ENCODE measurements around the gene LCN9.

LCN9 gene

GRCh38 chr9:135616619-135617537 lies 46.2 kb upstream of the LCN9 start:
- H3K27ac ChIP-seq (ENCODE audit: low read depth, low read length): no peak overlapping the region
- no peak overlapping the region for H4K5ac ChIP-seq (ENCODE audit: low read length)
- H3K4me2 ChIP-seq (ENCODE audit: low read length): no peak overlapping the region
- H3K4me3 ChIP-seq (ENCODE audit: low read length): no peak overlapping the region
- no peaks in the 10 kb centered on the region for H3K4me1 ChIP-seq (ENCODE audit: control insufficient read depth, low read depth, low read length)
- H3K4ac ChIP-seq (ENCODE audit: low read depth, low read length): no peak overlapping the region
- no peak for DNase-seq
- no CpG with 5 or more reads among the region's 34 CpGs for WGBS (ENCODE audit: extremely low coverage, insufficient coverage, low lambda C conversion rate)
- H3K23ac ChIP-seq (ENCODE audit: low read length): no peak overlapping the region
- no peak overlapping the region for H2BK15ac ChIP-seq (replicated peaks; ENCODE audit: low read depth)
- H3K79me1 ChIP-seq (ENCODE audit: low read length): no peaks in the 10 kb centered on the region
- H3K18ac ChIP-seq (ENCODE audit: low read length): no peak overlapping the region
- H3K56ac ChIP-seq (ENCODE audit: low read length): no peak overlapping the region
- no peak overlapping the region for H4K8ac ChIP-seq (ENCODE audit: low read depth, low read length)
- no peaks in the 10 kb centered on the region for H3K36me3 ChIP-seq (ENCODE audit: control insufficient read depth, insufficient read depth, low read length)
- no peak overlapping the region for H2BK120ac ChIP-seq (ENCODE audit: low read depth, low read length)
- H3K27me3 ChIP-seq (ENCODE audit: insufficient read depth, low read length, poor library complexity): no peaks in the 10 kb centered on the region
- H3K79me2 ChIP-seq (ENCODE audit: control insufficient read depth, insufficient read depth, low read length): no peaks in the 10 kb centered on the region
- no peak overlapping the region for H3K9ac ChIP-seq (ENCODE audit: low read length)
- H2BK5ac ChIP-seq (ENCODE audit: low read length): no peak overlapping the region
- H2AK5ac ChIP-seq (ENCODE audit: low read length): no peak overlapping the region

GRCh38 chr9:135617538-135617900 lies 45.6 kb upstream of the LCN9 start:
- WGBS (ENCODE audit: extremely low coverage, insufficient coverage, low lambda C conversion rate): no CpG with 5 or more reads among the region's 13 CpGs
- Histone ChIP-seq H3K27me3 (ENCODE audit: insufficient read depth, low read length, poor library complexity) (no peaks in the 10 kb centered on the region), H2BK5ac (ENCODE audit: low read length) (no peak overlapping the region), H2BK120ac (ENCODE audit: low read depth, low read length) (no peak overlapping the region), H3K4ac (ENCODE audit: low read depth, low read length) (no peak overlapping the region), H3K9ac (ENCODE audit: low read length) (no peak overlapping the region), H4K8ac (ENCODE audit: low read depth, low read length) (no peak overlapping the region), H3K27ac (ENCODE audit: low read depth, low read length) (no peak overlapping the region), H3K56ac (ENCODE audit: low read length) (no peak overlapping the region), H3K23ac (ENCODE audit: low read length) (no peak overlapping the region), H3K4me3 (ENCODE audit: low read length) (no peak overlapping the region), H3K4me2 (ENCODE audit: low read length) (no peak overlapping the region), H3K36me3 (ENCODE audit: control insufficient read depth, insufficient read depth, low read length) (no peaks in the 10 kb centered on the region), H4K5ac (ENCODE audit: low read length) (no peak overlapping the region), H2BK15ac (replicated peaks; ENCODE audit: low read depth) (no peak overlapping the region), H2AK5ac (ENCODE audit: low read length) (no peak overlapping the region), H3K18ac (ENCODE audit: low read length) (no peak overlapping the region), H3K4me1 (ENCODE audit: control insufficient read depth, low read depth, low read length) (no peaks in the 10 kb centered on the region), H3K79me1 (ENCODE audit: low read length) (no peaks in the 10 kb centered on the region), H3K79me2 (ENCODE audit: control insufficient read depth, insufficient read depth, low read length) (no peaks in the 10 kb centered on the region)
- DNase-seq: no peak

GRCh38 chr9:135617991-135618411 lies 45.1 kb upstream of the LCN9 start:
- no peak overlapping the region for H4K8ac ChIP-seq (ENCODE audit: low read depth, low read length)
- no peak overlapping the region for H2BK15ac ChIP-seq (replicated peaks; ENCODE audit: low read depth)
- H2AK5ac ChIP-seq (ENCODE audit: low read length): no peak overlapping the region
- no peaks in the 10 kb centered on the region for H3K79me2 ChIP-seq (ENCODE audit: control insufficient read depth, insufficient read depth, low read length)
- no peaks in the 10 kb centered on the region for H3K4me1 ChIP-seq (ENCODE audit: control insufficient read depth, low read depth, low read length)
- no peaks in the 10 kb centered on the region for H3K79me1 ChIP-seq (ENCODE audit: low read length)
- H4K5ac ChIP-seq (ENCODE audit: low read length): no peak overlapping the region
- no peak overlapping the region for H3K4ac ChIP-seq (ENCODE audit: low read depth, low read length)
- WGBS (ENCODE audit: extremely low coverage, insufficient coverage, low lambda C conversion rate): no CpG with 5 or more reads among the region's 13 CpGs
- H3K23ac ChIP-seq (ENCODE audit: low read length): no peak overlapping the region
- no peak for DNase-seq
- no peak overlapping the region for H3K27ac ChIP-seq (ENCODE audit: low read depth, low read length)
- H3K4me3 ChIP-seq (ENCODE audit: low read length): no peak overlapping the region
- H3K18ac ChIP-seq (ENCODE audit: low read length): no peak overlapping the region
- no peak overlapping the region for H2BK5ac ChIP-seq (ENCODE audit: low read length)
- H3K27me3 ChIP-seq (ENCODE audit: insufficient read depth, low read length, poor library complexity): no peaks in the 10 kb centered on the region
- H2BK120ac ChIP-seq (ENCODE audit: low read depth, low read length): no peak overlapping the region
- no peaks in the 10 kb centered on the region for H3K36me3 ChIP-seq (ENCODE audit: control insufficient read depth, insufficient read depth, low read length)
- H3K56ac ChIP-seq (ENCODE audit: low read length): no peak overlapping the region
- H3K4me2 ChIP-seq (ENCODE audit: low read length): no peak overlapping the region
- no peak overlapping the region for H3K9ac ChIP-seq (ENCODE audit: low read length)

- Histone ChIP-seq H2BK5ac (ENCODE audit: low read length) (no peak overlapping the region), H3K79me1 (ENCODE audit: low read length) (no peaks in the 10 kb centered on the region), H3K56ac (ENCODE audit: low read length) (no peak overlapping the region), H3K4me1 (ENCODE audit: control insufficient read depth, low read depth, low read length) (no peaks in the 10 kb centered on the region), H3K23ac (ENCODE audit: low read length) (no peak overlapping the region), H4K5ac (ENCODE audit: low read length) (no peak overlapping the region), H3K27me3 (ENCODE audit: insufficient read depth, low read length, poor library complexity) (no peaks in the 10 kb centered on the region), H3K18ac (ENCODE audit: low read length) (no peak overlapping the region), H2BK120ac (ENCODE audit: low read depth, low read length) (no peak overlapping the region), H3K79me2 (ENCODE audit: control insufficient read depth, insufficient read depth, low read length) (no peaks in the 10 kb centered on the region), H3K4me2 (ENCODE audit: low read length) (no peak overlapping the region), H2AK5ac (ENCODE audit: low read length) (no peak overlapping the region), H2BK15ac (replicated peaks; ENCODE audit: low read depth) (no peak overlapping the region), H3K36me3 (ENCODE audit: control insufficient read depth, insufficient read depth, low read length) (no peaks in the 10 kb centered on the region), H3K27ac (ENCODE audit: low read depth, low read length) (no peak overlapping the region), H3K4me3 (ENCODE audit: low read length) (no peak overlapping the region), H3K4ac (ENCODE audit: low read depth, low read length) (no peak overlapping the region), H4K8ac (ENCODE audit: low read depth, low read length) (no peak overlapping the region), H3K9ac (ENCODE audit: low read length) (no peak overlapping the region)
- no CpG with 5 or more reads among the region's 8 CpGs for WGBS (ENCODE audit: extremely low coverage, insufficient coverage, low lambda C conversion rate)
- DNase-seq: no peak
Measured at GRCh38 chr9:135618866-135619598, 44.1 kb upstream of the LCN9 start.

GRCh38 chr9:135619599-135619886 lies 43.6 kb upstream of the LCN9 start:
- Histone ChIP-seq H3K9ac (ENCODE audit: low read length) (no peak overlapping the region), H2BK15ac (replicated peaks; ENCODE audit: low read depth) (no peak overlapping the region), H3K23ac (ENCODE audit: low read length) (no peak overlapping the region), H2AK5ac (ENCODE audit: low read length) (no peak overlapping the region), H4K8ac (ENCODE audit: low read depth, low read length) (no peak overlapping the region), H3K56ac (ENCODE audit: low read length) (no peak overlapping the region), H3K36me3 (ENCODE audit: control insufficient read depth, insufficient read depth, low read length) (no peaks in the 10 kb centered on the region), H4K5ac (ENCODE audit: low read length) (no peak overlapping the region), H3K18ac (ENCODE audit: low read length) (no peak overlapping the region), H3K27ac (ENCODE audit: low read depth, low read length) (no peak overlapping the region), H3K4me2 (ENCODE audit: low read length) (no peak overlapping the region), H2BK120ac (ENCODE audit: low read depth, low read length) (no peak overlapping the region), H3K79me1 (ENCODE audit: low read length) (no peaks in the 10 kb centered on the region), H3K4me3 (ENCODE audit: low read length) (no peak overlapping the region), H3K4me1 (ENCODE audit: control insufficient read depth, low read depth, low read length) (no peaks in the 10 kb centered on the region), H3K27me3 (ENCODE audit: insufficient read depth, low read length, poor library complexity) (no peaks in the 10 kb centered on the region), H2BK5ac (ENCODE audit: low read length) (no peak overlapping the region), H3K79me2 (ENCODE audit: control insufficient read depth, insufficient read depth, low read length) (no peaks in the 10 kb centered on the region), H3K4ac (ENCODE audit: low read depth, low read length) (no peak overlapping the region)
- no CpG with 5 or more reads among the region's 10 CpGs for WGBS (ENCODE audit: extremely low coverage, insufficient coverage, low lambda C conversion rate)
- no peak for DNase-seq

Data from mesendoderm (in vitro differentiated cells).